Stomach (tissue), 9 donors: Measurements from ENCODE around the gene EIPR1. TPM values are rescaled to one million over a fixed set of nuclear protein-coding genes. Genes with fewer than 3 reads are reported as not detected.

Source experiments
- DNase-seq, 2 donors: peaks; one replicate each; pipeline versions ENCODE4 v3.0.0 to v3.0.0-alpha.2; 2013 to 2019
- H3K27ac ChIP-seq, 5 donors: fragments of 200-600 bp in 4 of 5; sonication (generic) in 4 of 5; one replicate each; pipeline ENCODE4 v1.5.1; 2013 to 2019; ENCODE audit warnings: mild to moderate bottlenecking in 1 of 5, moderate library complexity in 1 of 5
- H3K27me3 ChIP-seq, 3 donors: fragments of 200-600 bp; sonication (generic); one replicate each; pipeline ENCODE4 v1.5.1; 2017 to 2019; ENCODE audit warnings: mixed run types in 1 of 3
- H3K36me3 ChIP-seq, 4 donors: fragments of 200-600 bp; sonication (generic); 1 replicate in 3 of 4; 2 replicates in 1 of 4; pipeline ENCODE4 v1.5.1; 2016 to 2019
- H3K4me1 ChIP-seq, 4 donors: fragments of 200-600 bp; sonication (generic); one replicate each; pipeline ENCODE4 v1.5.1; 2016 to 2019
- H3K4me3 ChIP-seq, 4 donors: fragments of 200-600 bp; sonication (generic) in 3 of 4; one replicate each; pipeline ENCODE4 v1.5.1; 2016 to 2019; ENCODE audit warnings: mild to moderate bottlenecking in 1 of 4
- H3K9me3 ChIP-seq, 4 donors: fragments of 200-600 bp; sonication (generic); one replicate each; pipeline ENCODE4 v1.5.1; 2016 to 2019
- EP300 ChIP-seq: sonication (generic); formaldehyde crosslinking; IDR thresholded peaks from one replicate; pipeline ENCODE4 v1.6.1; 2017; ENCODE audit warnings: antibody characterized with exemption
- POLR2A ChIP-seq, 4 donors: fragments of 450-650 bp; IDR thresholded peaks; one replicate each; pipeline ENCODE4 v1.6.1; 2016; ENCODE audit warnings: antibody characterized with exemption in 4 of 4, control low read depth in 2 of 4, mild to moderate bottlenecking in 1 of 4, moderate library complexity in 1 of 4
- POLR2AphosphoS5 ChIP-seq, 3 donors: sonication (generic); formaldehyde crosslinking; IDR thresholded peaks; one replicate each; pipeline ENCODE4 v1.6.1; 2016; ENCODE audit warnings: antibody characterized with exemption in 3 of 3
- WGBS, 5 donors: extraction: QIAGEN DNeasy Blood & Tissue Kit in 3 of 5; methylation state at CpG; one replicate each; pipeline versions ENCODE4 v1.1.5 to v1.1.7; 2013 to 2018; 5-methylcytosine and 5-hydroxymethylcytosine counted together
- intact Hi-C: fragments of 100-400 bp; cut with DNase I; formaldehyde crosslinking; loops from one replicate; pipeline ENCODE4 v1.15.1; 2023; ENCODE audit warnings: low total_unique reads
- polyA plus RNA-seq, 3 donors: library from polyadenylated mRNA; stranded (reverse); fragments of 200-250 nt; gene quantifications; one replicate each; pipeline ENCODE4 v1.2.3, GENCODE V29; 2013
- total RNA-seq, 5 donors: library from RNA; depleted of rRNA; stranded (reverse); fragments of >200 nt; gene quantifications; one replicate each; pipeline versions ENCODE4 v1.1.0 to v1.2.3, GENCODE V29; 2014 to 2016
- TF ChIP-seq, protein P1 (sequence below), 7 experiments: fragments of 450-650 bp in 4 of 7; fragments of 200-600 bp in 3 of 7; sonication (generic) in 3 of 7; IDR thresholded peaks; one replicate each; pipeline ENCODE4 v1.5.1; 2016 to 2019; ENCODE audit warnings: antibody characterized with exemption in 7 of 7, control low read depth in 2 of 7, mild to moderate bottlenecking in 1 of 7
- donor health status: healthy with polysubstance abuse.
- donor health status: Bipolar disorder and iron deficiency.
- donor health status: healthy.

EIPR1 gene
- total and polyA plus RNA-seq, 8 donors, result 1.2 to 39.4 (median 12.7) TPM

DNA sequence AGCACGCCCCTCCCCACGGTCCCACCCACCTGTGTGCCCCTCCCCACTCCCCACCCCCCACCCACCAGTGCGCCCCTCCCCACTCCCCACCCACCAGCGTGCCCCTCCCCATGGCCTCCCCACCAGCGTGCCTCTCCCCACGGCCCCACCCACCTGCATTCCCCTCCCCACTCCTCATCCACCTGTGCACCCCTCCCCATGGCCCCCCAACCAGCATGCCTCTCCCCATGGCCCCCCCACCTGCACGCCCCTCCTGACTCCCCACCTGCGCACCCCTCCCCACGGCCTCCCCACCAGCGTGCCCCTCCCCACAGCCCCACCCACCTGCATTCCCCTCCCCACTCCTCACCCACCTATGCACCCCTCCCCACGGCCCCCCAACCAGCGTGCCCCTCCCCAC is 190.2 kb downstream of the EIPR1 start:
- 86 to 94% (median 90%) methylated on average over 9 to 12 of the region's 12 CpGs; no CpG with 5 or more reads in 1 of the 5 donors for WGBS, 5 donors
- no peak overlapping the region for H3K27ac ChIP-seq
- no peak overlapping the region for H3K4me3 ChIP-seq
- no peak for DNase-seq
- no peaks in the 10 kb centered on the region for H3K4me1 ChIP-seq
- no peaks in the 10 kb centered on the region for H3K27me3 ChIP-seq
- TF ChIP-seq POLR2A (IDR thresholded peaks at IDR 0.05) (no peak), EP300 (no peak), POLR2AphosphoS5 (IDR thresholded peaks at IDR 0.05) (no peak)
- H3K9me3 ChIP-seq, result no peaks in the 10 kb centered on the region
- intact Hi-C loops, result no loop called here
- H3K36me3 ChIP-seq, result peaks cover 8 to 66% (median 50%) of the 10 kb centered on the region in 4 donors

DNA sequence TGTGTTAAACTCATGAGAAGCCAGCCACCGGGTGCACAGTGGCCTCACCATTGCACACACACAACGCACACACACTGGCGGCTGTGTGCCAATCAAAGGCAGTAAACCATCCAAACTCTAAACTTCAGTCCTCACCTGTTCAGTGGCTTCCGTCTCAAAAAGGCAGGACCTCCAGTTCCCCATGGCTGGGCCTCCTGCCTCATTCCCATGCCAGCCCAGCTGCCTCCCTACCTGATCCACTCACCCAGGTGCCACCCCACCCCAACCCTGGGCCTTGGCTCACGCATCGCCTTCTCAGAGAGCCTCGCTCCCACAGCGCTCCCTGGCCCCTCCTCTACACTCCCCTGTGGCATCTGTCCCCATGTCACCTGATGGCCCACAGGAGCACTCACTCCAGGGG is 190.9 kb downstream of the EIPR1 start:
- Histone ChIP-seq H3K4me1 (no peaks in the 10 kb centered on the region), H3K36me3 (peaks cover 4 to 59% (median 45%) of the 10 kb centered on the region in 4 donors), H3K9me3 (no peaks in the 10 kb centered on the region), H3K27me3 (no peaks in the 10 kb centered on the region), H3K27ac (no peak overlapping the region), H3K4me3 (no peak overlapping the region)
- WGBS, 5 donors, result 87 to 98% (median 96%) methylated on average over 8 of the region's 8 CpGs
- TF ChIP-seq POLR2A (IDR thresholded peaks at IDR 0.05) (no peak), POLR2AphosphoS5 (IDR thresholded peaks at IDR 0.05) (no peak), EP300 (no peak)
- TF ChIP-seq, protein P1, sequence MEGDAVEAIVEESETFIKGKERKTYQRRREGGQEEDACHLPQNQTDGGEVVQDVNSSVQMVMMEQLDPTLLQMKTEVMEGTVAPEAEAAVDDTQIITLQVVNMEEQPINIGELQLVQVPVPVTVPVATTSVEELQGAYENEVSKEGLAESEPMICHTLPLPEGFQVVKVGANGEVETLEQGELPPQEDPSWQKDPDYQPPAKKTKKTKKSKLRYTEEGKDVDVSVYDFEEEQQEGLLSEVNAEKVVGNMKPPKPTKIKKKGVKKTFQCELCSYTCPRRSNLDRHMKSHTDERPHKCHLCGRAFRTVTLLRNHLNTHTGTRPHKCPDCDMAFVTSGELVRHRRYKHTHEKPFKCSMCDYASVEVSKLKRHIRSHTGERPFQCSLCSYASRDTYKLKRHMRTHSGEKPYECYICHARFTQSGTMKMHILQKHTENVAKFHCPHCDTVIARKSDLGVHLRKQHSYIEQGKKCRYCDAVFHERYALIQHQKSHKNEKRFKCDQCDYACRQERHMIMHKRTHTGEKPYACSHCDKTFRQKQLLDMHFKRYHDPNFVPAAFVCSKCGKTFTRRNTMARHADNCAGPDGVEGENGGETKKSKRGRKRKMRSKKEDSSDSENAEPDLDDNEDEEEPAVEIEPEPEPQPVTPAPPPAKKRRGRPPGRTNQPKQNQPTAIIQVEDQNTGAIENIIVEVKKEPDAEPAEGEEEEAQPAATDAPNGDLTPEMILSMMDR (IDR thresholded peaks at IDR 0.05), result no peak
- no peak for DNase-seq
- intact Hi-C loops, result no loop called here

DNA sequence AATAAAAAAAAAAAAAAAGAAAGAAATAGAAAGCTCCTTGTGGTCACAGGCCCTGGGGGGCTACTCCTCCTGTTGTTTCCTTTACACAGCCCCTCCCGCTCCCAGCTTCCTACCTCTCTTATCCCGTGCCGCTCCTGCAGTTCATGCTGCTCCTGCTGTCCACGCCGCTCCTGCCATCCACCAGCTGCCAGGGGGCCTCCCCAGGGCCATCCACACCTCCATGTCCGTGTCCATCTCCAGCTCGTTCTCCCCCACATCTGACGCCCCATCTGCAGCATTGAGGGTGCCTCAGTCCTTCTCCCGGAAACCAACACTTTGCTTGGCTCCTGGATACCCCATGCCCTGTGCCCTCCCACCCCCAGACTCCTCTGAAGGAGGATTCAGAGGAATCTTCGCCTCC is 191.7 kb downstream of the EIPR1 start:
- no peak for TF ChIP-seq POLR2A (IDR thresholded peaks at IDR 0.05)
- TF ChIP-seq EP300, result no peak
- TF ChIP-seq, protein P1 (IDR thresholded peaks at IDR 0.05), result no peak
- no peak for TF ChIP-seq POLR2AphosphoS5 (IDR thresholded peaks at IDR 0.05)
- H3K4me1 ChIP-seq, result no peaks in the 10 kb centered on the region
- no peaks in the 10 kb centered on the region for H3K9me3 ChIP-seq
- H3K27ac ChIP-seq, result no peak overlapping the region
- H3K36me3 ChIP-seq, result peaks cover 4 to 50% (median 37%) of the 10 kb centered on the region in 4 donors
- WGBS, 5 donors, result 87 to 98% (median 96%) methylated on average over 10 of the region's 10 CpGs
- intact Hi-C loops, result no loop called here
- DNase-seq, result no peak
- H3K27me3 ChIP-seq, result no peaks in the 10 kb centered on the region
- H3K4me3 ChIP-seq, result no peak overlapping the region

DNA sequence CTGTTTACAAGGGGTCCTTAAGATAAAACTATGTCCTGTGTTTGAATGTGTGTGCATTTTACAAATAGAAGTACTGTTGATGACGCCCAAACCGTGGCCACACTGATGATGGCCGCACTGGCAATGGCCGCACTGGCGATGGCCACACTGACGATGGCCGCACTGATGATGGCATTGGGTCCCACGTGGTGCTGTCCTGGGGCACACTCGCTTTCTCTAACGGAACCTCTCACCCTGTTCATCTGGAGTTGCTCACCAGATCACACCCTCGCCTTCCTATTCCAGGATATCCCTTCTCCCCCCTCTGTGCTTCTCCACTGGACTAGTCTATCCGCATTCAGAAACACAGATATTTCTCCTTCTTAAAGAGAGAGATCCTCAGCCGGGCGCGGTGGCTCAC is 192.4 kb downstream of the EIPR1 start:
- Histone ChIP-seq H3K27me3 (no peaks in the 10 kb centered on the region), H3K9me3 (no peaks in the 10 kb centered on the region), H3K4me1 (no peaks in the 10 kb centered on the region), H3K4me3 (no peak overlapping the region), H3K36me3 (peaks cover 4 to 44% (median 30%) of the 10 kb centered on the region in 4 donors), H3K27ac (no peak overlapping the region)
- 91 to 100% (median 96%) methylated on average over 14 to 15 of the region's 15 CpGs for WGBS, 5 donors
- TF ChIP-seq POLR2A (IDR thresholded peaks at IDR 0.05) (no peak), POLR2AphosphoS5 (IDR thresholded peaks at IDR 0.05) (no peak), EP300 (no peak)
- TF ChIP-seq, protein P1 (IDR thresholded peaks at IDR 0.05), result no peak
- no peak for DNase-seq
- intact Hi-C loops, result no loop called here

DNA sequence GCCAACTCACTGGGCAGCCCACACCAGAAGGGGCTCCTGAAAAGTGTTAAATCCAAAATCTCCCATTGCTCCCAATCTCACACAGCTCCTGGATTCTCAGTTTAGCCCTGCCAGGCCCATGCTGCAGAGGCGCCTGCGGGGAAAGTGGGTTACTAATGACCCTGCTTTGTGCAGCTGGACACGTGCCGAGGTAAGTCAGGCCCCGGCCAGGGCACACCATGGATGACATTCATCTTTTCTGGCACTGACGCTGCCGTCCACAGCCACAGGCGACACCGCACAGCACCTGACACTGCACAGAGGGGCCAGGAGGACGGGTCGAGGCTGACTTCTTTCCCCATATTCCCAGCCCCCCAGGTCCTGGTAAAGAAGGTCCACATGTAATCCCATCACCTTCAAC is 193.5 kb downstream of the EIPR1 start:
- 92 to 99% (median 94%) methylated on average over 7 to 11 of the region's 11 CpGs for WGBS, 5 donors
- Histone ChIP-seq H3K9me3 (no peaks in the 10 kb centered on the region), H3K27ac (no peak overlapping the region), H3K27me3 (no peaks in the 10 kb centered on the region), H3K36me3 (peaks cover 1 to 33% (median 21%) of the 10 kb centered on the region in 4 donors), H3K4me3 (no peak overlapping the region), H3K4me1 (no peaks in the 10 kb centered on the region)
- intact Hi-C loops, result no loop called here
- DNase-seq, result no peak
- TF ChIP-seq EP300, result no peak
